Caki2 (cell line): ENCODE results near the gene PRR23A. TPM values are rescaled to one million over a fixed set of nuclear protein-coding genes. Genes with fewer than 3 reads are reported as not detected.

ENCODE experiments used
- DNase-seq: peaks from one replicate; pipeline ENCODE4 v3.0.0-alpha.2; 2015; ENCODE audit warnings: low read depth
- in situ Hi-C: cut with HindIII; loops from 2 replicates; pipeline ENCODE4 v1.10.0; 2016; ENCODE audit warnings: low sequenced_read_pairs, low pct_unique_long_range_greater_than_20kb, mixed read lengths
- total RNA-seq: library from RNA; depleted of rRNA; stranded (reverse); fragments of >200 nt; shearing (Covaris generic); gene quantifications from 2 replicates; pipeline ENCODE4 v1.2.3, GENCODE V29; 2014; ENCODE audit warnings: low replicate concordance; rRNA removed

PRR23A gene
- total RNA-seq, 1 experiment from 2014 or later = not detected

GRCh38 chr3:138976047-138976446 is 30.0 kb downstream of the PRR23A start:
- in situ Hi-C loops = no loop called here
- no peak for DNase-seq

DNA sequence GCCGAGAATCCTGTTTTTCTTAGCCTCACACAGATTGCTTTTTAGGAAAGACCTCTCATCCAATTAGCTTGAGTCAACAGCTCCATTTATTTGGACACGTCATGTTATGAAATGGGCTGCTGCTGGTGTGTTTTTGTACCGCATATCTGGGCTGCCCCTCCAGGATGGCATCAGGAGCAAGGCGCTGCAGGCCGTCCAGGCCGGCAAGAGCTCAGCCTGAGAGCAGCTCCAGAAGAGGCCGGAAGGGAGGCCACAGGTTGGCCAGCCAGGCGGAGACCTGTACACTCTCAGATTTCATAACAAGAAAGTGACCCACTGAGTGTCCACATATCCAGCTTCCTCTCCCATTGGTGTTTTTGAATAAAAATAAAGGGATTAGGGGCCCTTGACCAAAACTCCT is 30.7 kb downstream of the PRR23A start:
- no peak for DNase-seq
- in situ Hi-C loops = no loop called here

GRCh38 chr3:138974462-138974861 is 31.6 kb downstream of the PRR23A start:
- in situ Hi-C loops = no loop called here
- no peak for DNase-seq

- no peak for DNase-seq
- in situ Hi-C loops = no loop called here
Observed at GRCh38 chr3:138972941-138973340, 33.1 kb downstream of the PRR23A start.

GRCh38 chr3:138971766-138972320 is 34.2 kb downstream of the PRR23A start:
- in situ Hi-C loops = no loop called here
- DNase-seq = no peak

DNA sequence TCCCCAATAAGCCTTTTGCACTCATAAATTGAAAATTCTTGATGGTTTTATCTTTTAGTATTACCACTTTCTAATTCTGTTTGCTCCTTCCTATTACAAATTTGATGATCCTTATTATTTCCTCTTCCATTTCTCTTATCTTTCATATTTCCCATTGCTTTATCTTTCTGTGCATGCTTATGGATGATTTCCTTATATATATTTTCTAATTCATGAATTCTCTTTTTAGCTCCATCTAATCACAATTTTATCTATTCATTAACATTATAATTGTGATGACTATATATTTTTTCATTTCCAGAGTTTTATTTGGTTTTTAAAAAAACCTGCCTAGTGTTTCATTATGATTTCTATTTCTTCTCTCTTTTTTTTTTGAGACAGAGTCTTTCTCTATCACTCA is 41.1 kb downstream of the PRR23A start:
- DNase-seq = no peak
- in situ Hi-C loops = no loop called here

DNA sequence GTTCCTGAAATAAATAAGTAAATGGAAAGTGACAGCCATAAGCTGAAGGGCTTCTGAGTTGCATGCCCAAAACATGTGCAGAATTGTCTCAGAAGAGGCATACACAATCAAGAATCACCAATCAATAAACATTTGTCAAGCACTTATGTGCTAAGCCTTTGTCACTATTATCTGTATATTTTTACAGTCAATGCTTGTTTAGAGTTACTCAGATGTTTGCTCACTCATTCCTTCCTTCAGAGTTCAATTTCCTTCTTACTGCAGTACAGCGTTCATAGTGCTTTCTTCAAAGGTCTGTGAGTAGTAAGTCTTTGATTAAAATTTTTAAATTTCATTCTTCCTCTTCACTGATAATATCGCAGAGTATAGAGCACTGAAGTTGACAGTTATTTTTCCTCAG is 41.8 kb downstream of the PRR23A start:
- DNase-seq = no peak
- in situ Hi-C loops = no loop called here

- DNase-seq = no peak
- in situ Hi-C loops = no loop called here
Observed at GRCh38 chr3:138962854-138963560, 43.1 kb downstream of the PRR23A start.

DNA sequence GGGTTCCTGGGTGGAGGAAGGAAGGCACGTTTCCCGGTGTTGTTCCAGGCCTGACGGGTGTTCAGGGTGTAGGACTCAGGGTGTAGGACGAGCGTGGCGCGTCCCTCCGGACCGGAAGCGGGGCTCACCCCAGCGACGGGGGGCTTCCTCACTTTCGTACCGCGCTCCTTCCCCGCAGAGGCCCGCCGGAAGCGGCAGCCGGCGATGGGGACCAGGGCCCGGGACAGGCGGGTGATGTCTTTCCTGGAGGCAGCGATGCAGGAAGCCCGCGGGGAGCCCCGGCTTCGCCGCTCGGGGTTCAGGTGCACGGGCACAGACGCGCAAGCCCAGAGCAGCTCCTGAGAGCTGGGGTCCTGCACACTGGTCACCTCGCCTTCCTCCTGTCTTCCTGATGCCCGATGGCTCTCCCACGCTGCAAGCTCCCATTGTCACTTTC is 45.6 kb downstream of the PRR23A start:
- DNase-seq = no peak
- in situ Hi-C loops = no loop called here

Other genes with a start within 250 kb of the PRR23A start
- 26.0 and 29.4 TPM in 2 replicates for gene PIK3CB, start 171.3 kb downstream of the PRR23A start, total RNA-seq
- not detected in 2 replicates for gene FOXL2, start 59.1 kb downstream of the PRR23A start, total RNA-seq
- gene FOXL2NB, start 59.1 kb downstream of the PRR23A start, total RNA-seq = 0.78 and 1.4 TPM in 2 replicates
- not detected in 2 replicates for gene PRR23B, start 14.7 kb upstream of the PRR23A start, total RNA-seq
- gene PRR23C, start 38.6 kb upstream of the PRR23A start, total RNA-seq = not detected in 2 replicates